ENCODE measurements around the gene GFPT2.

GFPT2 gene

DNA sequence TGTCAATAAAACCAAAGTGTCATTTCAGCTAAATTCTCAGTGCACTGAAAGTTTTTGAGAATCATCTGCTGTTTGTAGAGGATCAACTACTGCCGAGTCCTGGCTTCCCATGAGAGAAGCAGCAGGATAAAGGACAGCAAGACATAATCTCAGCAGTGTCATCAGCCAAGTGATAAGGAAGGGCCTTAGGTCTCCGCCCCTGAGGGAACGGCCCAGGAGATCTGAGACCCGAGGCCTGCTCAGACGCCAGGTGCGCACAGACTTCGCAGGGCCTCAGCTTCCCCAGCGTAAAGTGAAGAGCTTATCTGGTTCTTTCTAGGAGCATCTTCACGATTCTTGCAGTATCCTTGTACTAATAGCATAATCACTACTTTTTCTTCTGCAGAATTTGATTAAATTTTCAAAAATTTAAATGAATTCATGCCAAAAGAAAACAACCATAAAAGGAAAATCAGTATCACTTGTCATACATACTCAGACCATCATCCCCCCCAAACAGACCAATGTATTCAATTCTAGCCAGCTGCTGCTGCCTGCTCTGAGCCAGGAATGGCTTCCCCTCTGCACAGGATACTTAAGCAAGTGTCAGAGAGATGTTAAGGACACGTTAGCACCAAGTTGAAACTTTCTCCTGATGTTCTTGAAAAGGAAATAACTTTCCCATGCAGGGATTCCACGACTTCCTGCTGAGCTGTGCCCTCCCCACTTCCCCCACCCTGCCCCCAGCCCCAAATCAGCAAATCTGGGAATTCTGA is 2.2 kb downstream of the GFPT2 start:
- DNase-seq, result no peak

DNA sequence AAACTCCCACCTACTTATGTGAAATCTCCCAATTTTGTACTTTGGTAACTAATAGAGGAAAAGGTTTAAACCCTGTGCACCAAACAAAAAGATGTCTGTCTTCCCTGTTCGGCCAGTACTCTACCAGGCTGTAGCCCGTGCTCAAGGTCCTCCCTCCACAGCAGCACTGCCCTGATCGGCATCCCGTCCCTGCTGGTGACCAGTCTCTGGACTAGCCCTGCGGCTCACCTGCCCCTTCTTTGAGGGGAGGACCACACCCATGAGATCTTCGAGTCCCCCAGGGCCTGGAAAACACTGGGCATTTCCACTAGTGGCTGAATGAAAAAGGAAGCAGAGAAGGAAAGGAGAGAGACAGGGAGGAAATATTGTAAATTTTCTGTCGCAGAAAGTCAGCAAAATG is 2.8 kb downstream of the GFPT2 start:
- DNase-seq, result no peak

DNA sequence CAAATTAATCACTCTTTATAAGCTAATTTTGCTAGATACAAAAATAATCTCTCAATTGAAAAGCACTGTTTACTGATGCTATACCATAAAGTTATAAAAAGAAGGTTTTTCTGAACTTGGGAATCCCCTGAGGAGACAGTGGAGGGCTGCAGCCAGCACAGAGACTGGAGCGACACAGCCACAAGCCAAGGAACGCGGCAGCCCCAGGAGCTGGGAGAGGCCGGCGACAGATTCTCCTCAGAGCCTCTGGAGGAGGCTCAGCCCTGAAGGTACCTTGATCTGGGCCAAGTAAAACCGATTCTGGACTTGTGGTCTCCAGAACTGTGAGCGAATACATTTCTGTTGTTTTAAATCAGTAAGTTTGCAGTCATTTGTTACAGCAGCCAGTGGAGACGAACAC is 3.7 kb downstream of the GFPT2 start:
- DNase-seq, result no peak

DNA sequence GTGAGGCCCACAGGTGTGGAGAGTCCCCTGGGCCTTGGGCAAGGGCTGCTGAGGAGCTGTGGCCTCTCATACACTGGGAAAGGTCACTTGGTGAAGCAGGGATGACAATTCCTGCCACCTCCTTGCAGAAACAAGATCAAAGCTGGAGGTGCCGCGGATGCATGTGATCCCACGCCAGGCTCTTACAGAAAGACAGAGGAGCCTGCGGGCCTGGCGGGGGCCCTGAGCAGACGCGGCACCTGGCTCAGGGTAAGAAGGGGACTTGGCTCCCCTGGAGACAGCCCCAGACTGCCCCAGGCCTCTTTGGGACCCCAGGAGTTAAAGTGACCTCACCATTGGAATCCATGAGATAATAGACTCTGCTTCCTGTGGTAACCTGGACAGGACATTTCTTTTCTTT is 4.8 kb downstream of the GFPT2 start:
- DNase-seq, result no peak

DNA sequence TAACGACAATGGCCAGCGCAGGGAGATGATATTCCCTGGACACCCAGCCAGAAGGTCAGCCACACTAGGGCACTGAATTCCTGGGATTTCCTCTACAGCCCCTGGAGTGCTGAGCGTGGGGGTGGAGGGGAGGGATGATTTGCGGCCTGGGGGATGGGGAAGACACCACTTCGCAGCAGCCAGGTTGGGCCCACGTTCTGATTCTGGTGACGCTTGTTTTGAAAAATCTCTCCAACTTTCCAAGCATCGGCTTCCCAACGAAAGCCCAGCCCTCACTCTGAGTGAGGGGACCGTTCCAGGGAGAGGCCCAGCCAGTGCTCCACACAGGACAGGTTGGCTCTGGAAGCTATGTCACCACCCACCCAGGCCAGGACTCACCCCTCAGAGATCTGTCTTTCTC is 5.4 kb downstream of the GFPT2 start:
- DNase-seq, result no peak

DNA sequence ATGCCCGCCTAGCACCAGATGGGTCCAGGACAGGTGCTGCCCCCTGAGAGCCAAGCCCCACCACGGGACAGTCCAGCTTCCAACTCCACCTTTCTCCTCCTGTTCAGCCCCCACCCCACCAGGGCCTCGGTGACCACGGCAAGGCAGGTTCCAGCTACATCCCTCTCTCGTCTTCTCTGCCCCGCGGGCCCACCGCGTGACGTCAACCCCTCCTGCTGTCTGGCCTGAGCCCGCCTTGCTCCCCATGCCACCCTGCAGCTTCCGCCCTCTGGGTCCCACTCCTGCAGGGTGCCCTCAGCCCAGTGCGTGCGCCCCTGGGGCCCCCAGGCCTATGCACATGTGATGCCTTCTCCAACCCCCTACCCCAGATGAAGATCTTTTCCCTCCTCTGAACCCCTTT is 6.8 kb downstream of the GFPT2 start:
- DNase-seq, result no peak

DNA sequence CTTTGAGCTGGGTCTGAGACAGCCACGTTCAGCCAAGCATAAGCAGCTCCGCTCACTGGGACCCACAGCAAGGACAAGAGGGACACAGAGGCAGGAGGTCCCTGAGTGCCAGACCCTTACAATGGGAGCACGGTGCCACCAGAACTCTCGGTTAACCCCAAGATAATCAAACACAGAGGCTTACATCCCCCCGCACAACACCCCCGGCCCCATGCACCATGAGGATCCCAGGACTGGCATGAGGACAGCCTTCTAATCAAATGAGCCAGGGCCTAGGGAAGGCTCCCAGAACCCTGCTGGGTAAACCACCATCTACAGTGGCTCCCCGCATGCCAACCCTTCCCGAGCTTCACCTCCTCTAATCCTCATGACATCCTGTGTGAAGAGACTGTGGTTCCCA is 7.4 kb downstream of the GFPT2 start:
- DNase-seq, result no peak

DNA sequence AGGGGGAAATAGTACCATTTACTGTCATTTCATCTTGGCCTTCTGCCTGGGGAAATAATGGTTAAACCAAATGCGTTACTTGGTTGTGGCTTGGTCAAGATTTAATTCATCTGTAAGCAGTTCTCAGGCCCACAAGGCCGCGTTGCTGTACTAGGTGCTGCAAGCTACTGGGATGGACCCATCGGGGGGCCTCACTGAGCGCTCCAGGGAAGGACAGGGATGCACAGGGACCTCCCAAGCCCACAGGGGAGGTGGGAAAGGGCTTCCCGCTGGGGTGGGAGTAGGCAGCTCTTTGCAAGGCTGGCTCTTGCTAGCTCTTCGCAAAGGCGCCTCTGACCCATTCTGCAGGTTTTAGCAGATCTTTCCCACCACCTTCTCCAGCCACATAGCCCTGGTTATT is 8.0 kb downstream of the GFPT2 start:
- no peak for DNase-seq

DNA sequence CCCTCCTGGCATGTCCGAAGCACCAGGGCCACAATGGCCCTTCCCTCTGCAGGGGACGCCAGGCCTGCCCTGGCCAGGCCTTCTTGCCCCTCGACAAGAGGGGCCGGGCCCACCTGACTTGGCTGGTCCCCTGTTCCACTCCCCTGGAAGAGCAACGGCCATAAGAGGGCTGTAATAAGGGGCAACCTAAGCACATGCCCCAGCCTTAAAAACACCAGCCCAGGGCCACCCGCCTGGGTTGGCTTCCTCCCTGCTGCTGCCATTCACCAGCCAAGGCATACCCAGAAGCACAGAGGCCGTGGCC is 8.5 kb downstream of the GFPT2 start:
- no peak for DNase-seq

DNA sequence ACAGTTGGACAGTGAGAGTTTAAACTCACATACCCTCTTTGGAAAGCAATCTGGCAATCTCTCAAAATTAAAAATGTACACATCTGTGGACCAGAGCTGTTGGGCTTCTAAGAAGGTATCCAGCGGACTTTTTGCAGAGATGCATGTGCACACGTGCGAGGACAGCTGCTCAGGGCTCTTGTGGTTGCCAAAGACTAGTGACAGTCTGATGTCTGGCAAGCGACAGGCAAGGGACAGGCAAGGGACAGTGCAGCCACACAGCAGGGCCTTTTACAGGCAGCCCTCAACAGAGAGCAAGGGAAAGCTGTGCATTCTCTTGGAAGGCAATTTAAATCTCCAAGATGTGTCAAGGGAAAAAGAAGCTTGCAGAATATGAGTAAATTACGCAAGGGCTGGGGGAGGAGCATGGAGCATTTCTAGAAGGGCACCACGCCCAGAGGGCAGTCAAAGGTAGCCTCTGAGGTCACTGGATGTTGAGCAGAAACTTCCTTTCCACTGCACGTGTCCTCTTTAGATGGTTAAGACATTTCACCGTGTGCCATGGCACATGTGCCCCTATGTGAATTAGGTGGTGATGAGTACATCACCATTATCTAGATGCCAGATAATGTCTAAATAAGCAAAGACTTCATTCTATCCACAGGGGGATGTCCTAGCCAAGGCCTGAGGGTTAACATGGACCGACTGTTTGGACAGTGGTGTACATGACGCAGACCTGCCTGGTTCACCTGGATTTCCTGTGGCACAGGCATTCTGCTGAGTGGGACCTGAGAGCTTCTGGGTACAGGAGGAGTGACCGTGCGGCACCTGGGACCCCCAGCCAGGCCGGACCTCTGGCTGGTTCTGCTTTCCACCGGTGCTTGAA is 9.1 kb downstream of the GFPT2 start:
- peak; percentile 57 to 58 for DNase-seq

DNA sequence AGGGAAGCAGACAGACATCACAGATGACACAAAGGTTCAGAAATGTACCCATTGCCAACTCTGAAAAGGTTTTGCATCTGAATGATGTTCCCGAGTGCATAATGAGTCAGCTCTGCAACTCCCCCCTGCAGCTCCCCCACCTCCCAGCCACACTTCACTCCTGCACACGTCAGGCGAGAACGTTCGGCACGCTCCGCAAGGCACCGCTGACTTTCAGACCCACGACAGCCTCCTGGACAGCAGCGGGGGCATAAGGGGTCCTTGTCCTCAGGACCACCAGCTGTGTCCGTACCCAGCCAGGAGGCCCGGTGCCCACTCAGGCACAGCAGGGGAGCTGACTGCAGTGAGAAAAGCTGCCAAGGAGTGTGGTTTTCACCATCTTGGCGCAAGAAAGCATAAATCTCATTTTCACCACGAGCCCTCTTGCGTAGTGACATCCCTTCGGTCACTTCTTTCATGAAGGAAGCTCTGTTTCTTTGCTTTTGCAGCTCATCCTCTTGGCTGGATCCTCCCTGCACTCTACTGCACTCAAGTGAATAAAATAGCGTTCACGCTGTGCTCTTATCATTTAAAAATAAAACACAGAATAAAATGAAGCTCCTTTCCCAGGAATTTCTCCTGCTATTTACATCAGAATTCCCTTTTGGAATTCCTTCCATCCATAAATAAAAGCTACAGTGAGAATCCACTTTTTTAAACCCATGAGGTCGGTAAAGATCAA is 9.9 kb downstream of the GFPT2 start:
- DNase-seq, result no peak

DNA sequence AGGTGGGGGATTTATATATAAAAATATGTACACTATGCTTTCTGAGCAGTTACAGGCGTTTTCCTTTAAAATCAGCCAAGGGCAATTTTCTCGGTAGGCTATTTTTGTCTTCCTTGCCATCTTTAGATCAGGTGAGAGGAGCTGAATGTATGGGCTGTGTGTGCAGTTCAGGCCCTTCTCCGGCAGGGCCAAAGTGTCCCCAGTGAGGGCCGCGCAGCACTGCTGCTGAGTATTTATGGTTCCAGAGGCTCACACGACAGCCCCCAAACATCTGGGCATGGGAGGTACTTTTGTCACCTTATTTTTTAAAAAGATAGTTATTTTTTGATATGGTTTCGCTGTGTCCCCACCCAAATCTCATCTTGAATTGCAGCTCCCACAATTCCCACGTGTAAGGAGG is 11.5 kb downstream of the GFPT2 start:
- DNase-seq, result no peak

DNA sequence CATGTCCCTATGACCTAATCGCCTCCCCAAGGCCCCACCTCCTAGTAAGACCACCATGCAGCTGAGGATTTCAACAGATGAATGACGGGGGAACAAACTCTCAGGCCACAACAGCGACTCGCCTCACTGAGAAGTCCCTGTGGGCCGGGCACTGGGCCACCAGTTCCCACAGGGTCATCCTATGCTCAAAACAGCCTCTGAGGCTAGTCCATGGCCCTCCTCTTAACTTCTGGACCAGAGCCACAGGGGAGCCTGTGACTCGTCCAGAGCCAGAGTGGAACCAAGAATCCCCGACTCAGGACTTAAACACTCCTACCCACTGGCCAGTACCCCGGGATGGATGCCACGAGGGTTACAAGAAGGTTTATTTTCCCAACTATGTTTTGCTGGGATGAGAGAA is 12.3 kb downstream of the GFPT2 start:
- no peak for DNase-seq

DNA sequence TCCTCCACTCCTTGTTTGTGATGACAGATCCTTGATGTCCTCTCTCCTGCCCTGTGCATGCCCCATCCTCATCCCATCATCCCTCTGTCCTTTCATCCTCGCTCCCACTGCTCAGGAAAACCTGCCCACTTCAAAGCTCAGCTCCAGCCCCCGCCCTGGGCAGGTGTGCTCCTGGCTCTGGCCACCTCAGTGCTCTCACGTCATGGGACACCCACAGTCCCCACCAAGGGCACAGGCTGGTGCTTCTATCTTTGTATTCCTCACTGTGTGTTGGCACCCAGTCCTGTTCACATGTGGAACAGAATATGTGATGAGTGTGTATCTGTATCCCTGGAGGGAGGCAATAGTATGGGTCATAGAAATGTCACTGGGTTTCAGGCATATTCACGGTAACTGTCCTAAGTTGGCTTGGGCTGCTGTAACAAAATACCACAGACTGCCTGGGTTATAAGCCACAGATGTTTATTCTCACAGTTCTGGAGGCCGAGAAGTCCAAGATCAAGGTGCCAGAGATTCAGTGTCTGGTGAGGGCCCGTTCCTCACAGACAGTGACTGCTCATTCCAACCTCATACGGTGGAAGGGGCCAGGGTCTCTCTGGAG is 13.5 kb downstream of the GFPT2 start:
- no peak for DNase-seq

DNA sequence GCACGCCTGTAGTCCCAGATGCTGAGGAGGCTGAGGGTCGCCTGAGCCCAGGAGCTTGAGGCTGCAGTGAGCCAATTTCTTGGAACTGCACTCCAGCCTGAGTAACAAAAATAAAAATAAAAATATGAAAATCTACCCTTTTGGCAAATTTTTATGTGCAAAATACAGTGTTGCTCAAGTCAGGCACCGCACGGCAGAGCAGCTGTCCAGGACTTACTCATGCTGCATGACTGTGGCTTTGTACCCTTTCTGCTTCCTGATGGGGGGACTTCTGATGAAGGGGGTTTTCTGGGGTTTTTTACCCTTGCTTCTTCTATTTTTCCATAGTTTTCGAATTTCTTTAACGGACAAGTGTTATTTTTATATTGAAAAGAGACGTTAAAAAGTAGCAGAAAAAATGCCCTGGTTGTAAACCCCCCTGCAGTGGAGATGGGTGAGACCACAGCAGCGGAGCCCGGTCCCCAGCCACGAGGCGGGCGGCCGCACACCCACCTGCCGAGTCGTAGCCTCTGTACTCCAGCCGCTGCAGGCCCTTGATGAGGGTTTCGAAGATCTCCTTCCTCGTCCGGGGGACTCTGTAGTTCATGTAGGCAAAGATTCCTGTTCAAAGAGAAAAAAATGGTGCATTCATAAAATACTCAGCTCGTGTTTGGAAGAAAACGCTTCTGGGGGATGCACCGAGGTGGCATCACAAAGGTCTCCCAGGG is 15.0 kb downstream of the GFPT2 start:
- peak in 1 of 2 donors; percentile 35 for DNase-seq

DNA sequence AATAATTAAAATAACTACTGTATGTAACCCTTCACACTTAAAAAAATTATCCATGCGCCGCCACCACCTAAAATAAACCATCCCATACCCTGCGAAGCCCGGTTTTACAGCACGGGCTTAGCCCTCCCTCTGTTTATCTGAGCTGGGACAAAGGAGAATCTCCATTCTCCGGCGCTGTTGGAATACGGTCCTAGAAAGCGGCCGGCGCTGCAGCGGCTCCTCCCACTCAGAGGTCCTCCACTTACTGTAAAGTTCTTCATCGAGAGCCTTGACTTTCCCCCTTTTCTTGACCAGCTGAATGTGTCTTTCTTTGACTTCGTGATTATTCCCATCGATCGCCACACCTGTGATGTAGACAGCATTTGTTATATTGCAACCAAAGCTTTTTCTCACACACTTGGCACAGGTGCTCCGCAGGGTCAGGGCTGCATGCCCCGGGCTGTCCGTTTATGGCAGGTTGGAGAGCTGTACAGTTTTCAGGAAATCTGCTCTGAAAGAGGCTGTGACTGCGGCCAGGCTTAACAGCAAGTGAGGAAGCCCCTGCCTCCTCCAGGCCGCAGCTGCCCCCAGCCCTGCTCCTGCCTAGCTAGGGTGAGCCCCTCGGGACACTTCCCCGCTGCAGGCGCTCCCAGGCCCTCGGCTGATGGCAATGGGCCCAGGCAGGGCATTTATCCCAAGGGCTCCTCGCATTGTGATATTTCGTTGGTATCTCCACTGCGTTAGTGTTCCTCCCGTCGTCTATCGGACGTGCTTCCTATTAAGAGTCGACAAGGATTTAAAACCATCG is 16.7 kb downstream of the GFPT2 start:
- no peak for DNase-seq

DNA sequence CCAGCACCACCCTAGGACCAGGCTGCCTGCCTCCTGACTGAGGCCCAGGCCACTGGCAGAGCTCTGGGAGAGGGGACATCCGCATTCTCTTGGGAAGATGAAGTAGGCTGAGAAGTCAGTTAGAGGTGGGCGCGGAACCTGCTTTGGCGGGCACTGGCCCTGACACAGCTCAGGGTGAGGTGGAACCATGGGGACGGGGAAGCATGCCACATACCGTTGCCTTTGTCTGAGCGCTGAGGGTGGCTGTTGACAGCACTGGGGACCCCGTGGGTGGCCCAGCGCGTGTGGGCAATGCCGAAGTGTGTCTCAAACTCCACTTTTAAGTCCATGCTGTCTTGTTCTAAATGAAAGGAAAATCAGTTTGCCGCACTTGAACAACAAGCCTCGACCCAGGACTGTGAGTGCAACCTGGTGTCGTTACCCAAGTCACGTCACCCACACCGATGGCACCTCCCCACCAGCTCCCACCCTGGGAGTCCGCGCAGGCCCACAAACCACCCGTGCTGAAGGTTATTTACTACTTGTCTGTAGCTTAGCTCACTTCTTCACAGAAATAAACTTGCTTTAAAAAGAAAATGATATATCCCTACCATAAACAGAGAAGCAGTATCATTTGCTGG is 17.4 kb downstream of the GFPT2 start:
- no peak for DNase-seq

DNA sequence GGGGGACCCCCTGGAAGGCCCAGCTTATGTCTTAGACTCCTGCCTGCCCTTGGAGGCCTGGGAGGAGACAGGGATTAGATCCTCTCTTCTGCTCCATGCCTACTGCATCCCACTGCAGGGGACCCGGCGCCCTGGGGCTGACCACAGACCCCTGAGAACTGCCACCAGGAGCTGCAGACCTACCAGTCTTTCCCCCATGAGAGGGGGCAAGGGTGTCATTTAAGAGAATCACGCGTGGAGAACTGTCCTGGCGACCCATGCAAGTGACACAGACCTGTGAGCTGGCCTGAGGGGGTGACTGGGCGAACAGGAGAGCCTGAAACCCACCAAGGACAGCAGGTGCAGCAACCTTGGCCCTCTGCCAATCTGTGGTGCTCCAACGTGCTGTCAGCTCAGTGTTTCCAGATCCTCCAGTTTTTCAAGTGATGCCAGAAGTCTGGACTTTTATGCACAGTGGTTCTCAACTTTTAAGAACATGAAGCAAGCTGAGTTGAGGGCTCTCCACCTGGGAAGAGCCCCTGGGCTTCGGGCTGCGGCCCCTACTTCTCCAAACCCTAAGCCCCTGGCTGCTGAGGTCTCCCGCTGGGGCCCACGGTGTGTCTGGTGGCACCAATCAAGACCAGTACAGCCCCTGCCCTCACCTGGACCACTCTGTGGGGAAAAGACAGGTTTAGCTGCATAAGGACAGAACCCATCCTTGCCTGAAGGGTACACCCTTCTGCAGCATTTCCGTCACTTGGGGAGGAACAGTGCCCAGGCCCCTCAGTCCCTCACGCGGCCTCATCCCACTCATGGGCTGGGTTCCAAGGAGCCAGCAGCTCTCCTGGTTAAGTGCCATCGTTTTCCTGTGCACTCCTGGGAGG is 18.2 kb downstream of the GFPT2 start:
- DNase-seq, result no peak

DNA sequence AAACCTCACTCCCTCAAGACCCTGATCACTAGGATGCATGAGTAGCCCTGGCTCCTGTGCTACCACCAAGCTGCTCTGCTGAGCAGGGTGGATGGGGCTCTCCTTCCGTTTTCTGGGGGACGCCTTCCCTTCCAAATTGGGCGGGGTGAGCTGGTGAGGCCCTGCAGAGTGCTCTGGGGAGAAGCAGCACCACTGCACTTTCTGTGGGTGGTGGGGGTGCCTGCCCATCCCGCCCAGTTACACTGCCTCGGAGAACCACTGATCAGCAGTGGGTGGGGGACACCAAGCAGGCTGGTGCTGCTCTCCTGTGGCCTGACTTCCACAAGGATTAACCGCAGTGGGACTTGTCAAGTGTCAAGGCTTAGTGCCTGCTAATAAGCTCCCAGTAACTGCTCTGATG is 19.0 kb downstream of the GFPT2 start:
- no peak for DNase-seq

DNA sequence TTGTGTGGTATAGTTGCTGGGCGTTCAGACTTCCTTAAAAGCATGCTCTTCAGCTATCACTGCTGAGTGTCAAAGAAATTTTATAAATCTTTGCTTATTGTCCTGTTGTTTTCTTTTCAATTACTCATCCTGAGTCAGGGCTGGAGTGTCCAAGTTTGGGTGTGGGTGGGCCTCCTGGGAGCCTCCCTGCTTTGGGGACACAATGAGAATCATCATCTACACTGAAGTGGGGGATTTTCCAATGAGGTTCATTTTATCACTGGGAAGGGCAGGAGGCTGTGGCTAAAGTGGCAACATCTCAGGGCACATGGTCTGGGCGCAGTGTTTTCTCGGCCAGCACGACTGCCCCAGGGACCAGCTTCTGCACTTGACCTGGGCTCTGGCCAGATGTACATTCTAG is 19.5 kb downstream of the GFPT2 start:
- peak; percentile 23 to 77 for DNase-seq

DNA sequence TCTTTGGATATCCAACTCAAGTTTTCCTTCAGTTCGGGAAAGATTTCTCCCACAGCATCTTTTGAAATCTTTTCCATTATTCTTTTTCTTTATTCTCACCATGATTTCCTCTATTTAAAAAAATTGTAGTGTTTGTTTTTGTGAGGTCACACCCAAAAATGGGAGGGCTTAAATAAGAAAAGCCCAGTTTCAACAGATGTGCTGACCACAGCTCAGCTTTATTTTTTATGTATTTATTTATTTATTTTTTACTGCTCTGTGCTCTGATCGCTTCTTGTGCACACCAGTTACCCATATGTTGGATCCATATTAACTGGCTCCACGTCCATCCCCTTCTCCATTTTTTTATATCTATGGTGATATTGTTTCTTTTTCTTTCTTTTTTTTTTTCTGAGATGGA is 20.3 kb downstream of the GFPT2 start:
- no peak for DNase-seq

All from inflammatory macrophage treated with lipopolysaccharide for 1 hour (primary cell).